Measurements from ENCODE around the gene OBSCN.

DNA sequence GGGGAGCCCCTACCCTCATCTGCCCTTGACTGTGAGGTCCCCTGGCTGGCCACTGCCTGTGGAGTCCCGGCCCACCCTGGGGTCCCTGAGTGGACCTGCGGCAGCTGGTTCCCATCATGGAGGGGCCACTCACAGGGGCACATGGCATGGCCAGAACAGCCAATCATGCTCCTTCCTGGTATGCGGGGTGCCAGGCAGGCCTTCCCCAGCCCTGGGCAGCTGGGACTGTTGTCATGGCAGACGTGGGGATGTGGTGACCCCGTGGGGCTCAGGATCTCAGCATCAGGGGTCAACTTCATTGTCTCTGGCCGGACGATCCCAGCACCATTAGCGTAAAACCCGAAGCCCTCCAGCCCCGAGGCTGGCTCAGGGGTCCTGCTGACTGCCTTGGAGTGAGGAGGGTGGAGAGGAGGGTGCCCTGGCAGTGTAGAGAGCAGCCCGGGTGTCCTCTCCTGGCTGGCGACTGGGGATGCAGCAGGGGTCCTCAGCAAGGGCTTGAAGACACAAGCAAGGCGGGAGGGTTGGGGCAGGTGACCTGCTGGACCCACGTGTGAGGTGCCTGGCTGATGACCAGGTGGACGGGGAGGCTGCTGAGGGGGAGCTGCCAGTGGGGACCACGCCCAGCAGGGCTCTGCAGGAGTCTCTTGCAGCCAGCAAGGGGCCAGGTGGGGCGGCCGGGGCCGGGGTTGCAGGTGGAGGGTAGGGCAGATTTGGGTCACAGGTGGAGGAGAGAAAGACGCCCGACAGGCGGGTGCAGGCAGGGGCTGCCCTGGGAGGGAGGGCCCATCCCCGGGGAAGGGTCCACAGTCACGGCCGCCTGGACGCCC is 153.7 kb downstream of the OBSCN start:
- TF ChIP-seq, protein P1, sequence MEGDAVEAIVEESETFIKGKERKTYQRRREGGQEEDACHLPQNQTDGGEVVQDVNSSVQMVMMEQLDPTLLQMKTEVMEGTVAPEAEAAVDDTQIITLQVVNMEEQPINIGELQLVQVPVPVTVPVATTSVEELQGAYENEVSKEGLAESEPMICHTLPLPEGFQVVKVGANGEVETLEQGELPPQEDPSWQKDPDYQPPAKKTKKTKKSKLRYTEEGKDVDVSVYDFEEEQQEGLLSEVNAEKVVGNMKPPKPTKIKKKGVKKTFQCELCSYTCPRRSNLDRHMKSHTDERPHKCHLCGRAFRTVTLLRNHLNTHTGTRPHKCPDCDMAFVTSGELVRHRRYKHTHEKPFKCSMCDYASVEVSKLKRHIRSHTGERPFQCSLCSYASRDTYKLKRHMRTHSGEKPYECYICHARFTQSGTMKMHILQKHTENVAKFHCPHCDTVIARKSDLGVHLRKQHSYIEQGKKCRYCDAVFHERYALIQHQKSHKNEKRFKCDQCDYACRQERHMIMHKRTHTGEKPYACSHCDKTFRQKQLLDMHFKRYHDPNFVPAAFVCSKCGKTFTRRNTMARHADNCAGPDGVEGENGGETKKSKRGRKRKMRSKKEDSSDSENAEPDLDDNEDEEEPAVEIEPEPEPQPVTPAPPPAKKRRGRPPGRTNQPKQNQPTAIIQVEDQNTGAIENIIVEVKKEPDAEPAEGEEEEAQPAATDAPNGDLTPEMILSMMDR (IDR thresholded peaks at IDR 0.05): no peak
- TF ChIP-seq POLR2AphosphoS5 (IDR thresholded peaks at IDR 0.05) (no peak), POLR2A (IDR thresholded peaks at IDR 0.05) (no peak)

Data from prostate gland (tissue), 2 donors.